DOHH2 (cell line): Measurements from ENCODE around the gene HK1.

Experiments
- H3F3A ChIP-seq: fragments of 200-600 bp; sonication (generic), shearing (Covaris generic); 2 replicates; pipeline ENCODE4 v1.6.0; 2016; ENCODE audit warnings: antibody characterized with exemption, mild to moderate bottlenecking; ENCODE audit not compliant: control insufficient read depth, insufficient read depth
- H3K27ac ChIP-seq: fragments of 200-600 bp; sonication (generic); 2 replicates; pipeline ENCODE4 v1.5.1; 2014; ENCODE audit warnings: low read depth, mild to moderate bottlenecking, low read length, moderate library complexity
- H3K27me3 ChIP-seq: fragments of 200-600 bp; sonication (generic); 2 replicates; pipeline ENCODE4 v1.6.1; 2014; ENCODE audit warnings: mild to moderate bottlenecking, low read length, mixed read lengths; ENCODE audit not compliant: control insufficient read depth
- H3K36me3 ChIP-seq: fragments of 200-600 bp; sonication (generic); 2 replicates; pipeline ENCODE4 v1.6.1; 2014; ENCODE audit warnings: mild to moderate bottlenecking, low read length, moderate library complexity, mixed read lengths; ENCODE audit not compliant: control insufficient read depth
- H3K4me1 ChIP-seq: fragments of 200-600 bp; sonication (generic); 2 replicates; pipeline ENCODE4 v1.6.1; 2014; ENCODE audit warnings: mild to moderate bottlenecking, low read length, mixed read lengths; ENCODE audit not compliant: control insufficient read depth
- H3K4me2 ChIP-seq: fragments of 200-600 bp; sonication (generic); 2 replicates; pipeline ENCODE4 v1.6.0; 2014; ENCODE audit warnings: mild to moderate bottlenecking, low read length, moderate library complexity
- H3K4me3 ChIP-seq: fragments of 200-600 bp; sonication (generic); 2 replicates; pipeline ENCODE4 v1.5.1; 2014; ENCODE audit warnings: mild to moderate bottlenecking, low read length, mixed read lengths
- H3K79me2 ChIP-seq: fragments of 200-600 bp; sonication (generic); 2 replicates; pipeline ENCODE4 v1.6.1; 2014; ENCODE audit warnings: mild to moderate bottlenecking, low read length, mixed read lengths; ENCODE audit not compliant: control insufficient read depth
- H3K9me2 ChIP-seq: fragments of 200-600 bp; sonication (generic); replicated peaks from 2 replicates; pipeline ENCODE4 v1.6.1; 2014; ENCODE audit warnings: mild to moderate bottlenecking, low read length, mixed read lengths; ENCODE audit not compliant: control insufficient read depth
- H3K9me3 ChIP-seq: fragments of 200-600 bp; sonication (generic); 2 replicates; pipeline ENCODE4 v1.6.1; 2014; ENCODE audit warnings: antibody characterized with exemption, low read length, mixed read lengths; ENCODE audit not compliant: control insufficient read depth, insufficient read depth
- H4K20me1 ChIP-seq: fragments of 200-600 bp; sonication (generic); 2 replicates; pipeline ENCODE4 v1.6.0; 2014; ENCODE audit warnings: low read depth, mild to moderate bottlenecking, antibody characterized with exemption, low read length, moderate library complexity; ENCODE audit not compliant: control insufficient read depth, insufficient read depth
- EZH2phosphoT487 ChIP-seq: fragments of 200-600 bp; sonication (generic); IDR thresholded peaks from 2 replicates; pipeline ENCODE4 v1.6.1; 2017; ENCODE audit warnings: borderline replicate concordance, mild to moderate bottlenecking, antibody characterized with exemption, low read length, moderate library complexity, mixed read lengths
- TF ChIP-seq, protein P1 (sequence below): fragments of 200-600 bp; sonication (generic); IDR thresholded peaks from one replicate; pipeline ENCODE4 v1.5.1; 2014; ENCODE audit warnings: antibody characterized with exemption, mild to moderate bottlenecking, low read depth, low read length; ENCODE audit not compliant: poor library complexity, severe bottlenecking

Gene HK1

DNA sequence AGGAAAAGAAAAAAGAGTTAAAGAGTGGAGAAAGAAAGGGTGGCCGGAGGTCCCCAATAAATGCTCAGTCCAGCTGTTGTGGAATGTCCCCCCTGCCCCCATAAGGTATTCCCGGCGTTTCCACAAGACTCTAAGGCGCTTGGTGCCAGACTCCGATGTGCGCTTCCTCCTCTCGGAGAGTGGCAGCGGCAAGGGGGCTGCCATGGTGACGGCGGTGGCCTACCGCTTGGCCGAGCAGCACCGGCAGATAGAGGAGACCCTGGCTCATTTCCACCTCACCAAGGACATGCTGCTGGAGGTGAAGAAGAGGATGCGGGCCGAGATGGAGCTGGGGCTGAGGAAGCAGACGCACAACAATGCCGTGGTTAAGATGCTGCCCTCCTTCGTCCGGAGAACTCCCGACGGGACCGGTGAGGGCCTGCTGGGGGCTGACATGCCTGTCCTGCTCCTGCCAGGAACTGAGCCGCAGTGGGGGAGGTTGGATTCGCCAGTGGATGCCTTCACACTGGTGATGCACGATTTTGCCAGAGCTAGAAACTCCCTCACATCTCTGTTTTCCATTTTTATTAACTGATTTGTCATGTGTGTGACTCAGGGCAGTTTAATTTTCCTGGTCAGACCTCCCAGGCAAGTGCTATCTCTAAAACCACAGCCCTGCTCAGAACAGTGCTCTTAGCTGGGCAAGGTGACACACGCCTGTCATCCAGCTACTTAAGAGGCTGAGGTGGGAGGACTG lies 104.3 kb downstream of the HK1 start:
- H3K4me1 ChIP-seq: peaks cover 6% of the 10 kb centered on the region
- no peak overlapping the region for H3K27ac ChIP-seq
- H3K9me2 ChIP-seq: no peaks in the 10 kb centered on the region
- no peak overlapping the region for H3K4me3 ChIP-seq
- TF ChIP-seq EZH2phosphoT487: no peak
- TF ChIP-seq, protein P1, sequence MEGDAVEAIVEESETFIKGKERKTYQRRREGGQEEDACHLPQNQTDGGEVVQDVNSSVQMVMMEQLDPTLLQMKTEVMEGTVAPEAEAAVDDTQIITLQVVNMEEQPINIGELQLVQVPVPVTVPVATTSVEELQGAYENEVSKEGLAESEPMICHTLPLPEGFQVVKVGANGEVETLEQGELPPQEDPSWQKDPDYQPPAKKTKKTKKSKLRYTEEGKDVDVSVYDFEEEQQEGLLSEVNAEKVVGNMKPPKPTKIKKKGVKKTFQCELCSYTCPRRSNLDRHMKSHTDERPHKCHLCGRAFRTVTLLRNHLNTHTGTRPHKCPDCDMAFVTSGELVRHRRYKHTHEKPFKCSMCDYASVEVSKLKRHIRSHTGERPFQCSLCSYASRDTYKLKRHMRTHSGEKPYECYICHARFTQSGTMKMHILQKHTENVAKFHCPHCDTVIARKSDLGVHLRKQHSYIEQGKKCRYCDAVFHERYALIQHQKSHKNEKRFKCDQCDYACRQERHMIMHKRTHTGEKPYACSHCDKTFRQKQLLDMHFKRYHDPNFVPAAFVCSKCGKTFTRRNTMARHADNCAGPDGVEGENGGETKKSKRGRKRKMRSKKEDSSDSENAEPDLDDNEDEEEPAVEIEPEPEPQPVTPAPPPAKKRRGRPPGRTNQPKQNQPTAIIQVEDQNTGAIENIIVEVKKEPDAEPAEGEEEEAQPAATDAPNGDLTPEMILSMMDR: no peak
- no peaks in the 10 kb centered on the region for H3K27me3 ChIP-seq
- H3K4me2 ChIP-seq: no peak overlapping the region
- no peaks in the 10 kb centered on the region for H4K20me1 ChIP-seq
- H3K36me3 ChIP-seq: peaks cover 60% of the 10 kb centered on the region
- 0 out of 2 replicates have a peak, but pooled peaks cover 2% of the 10 kb centered on the region for H3F3A ChIP-seq
- no peaks in the 10 kb centered on the region for H3K9me3 ChIP-seq
- H3K79me2 ChIP-seq: no peaks in the 10 kb centered on the region

DNA sequence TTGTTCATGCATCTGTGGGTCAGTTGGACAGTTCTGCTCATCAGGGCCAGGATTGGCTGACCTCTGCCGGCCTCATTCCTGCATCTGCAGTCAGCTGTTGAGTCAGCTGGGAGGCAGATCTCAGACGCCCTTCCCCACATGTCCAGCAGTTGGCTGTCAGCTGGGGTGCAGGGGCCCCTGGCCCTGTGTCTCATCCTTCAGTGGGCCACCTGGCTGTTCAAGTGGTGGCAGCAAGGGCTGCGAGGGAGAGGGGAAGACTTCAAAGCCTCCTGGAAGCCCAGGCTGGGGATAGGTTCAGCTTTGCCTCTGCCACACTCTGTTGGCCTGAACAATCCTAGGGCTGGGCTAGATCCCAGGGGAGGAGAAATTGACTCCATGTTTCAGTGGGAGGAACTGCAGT lies 105.3 kb downstream of the HK1 start:
- Histone ChIP-seq H3K9me3 (no peaks in the 10 kb centered on the region), H3K27ac (no peak overlapping the region), H3F3A (no peaks in the 10 kb centered on the region), H3K27me3 (no peaks in the 10 kb centered on the region), H3K4me1 (no peaks in the 10 kb centered on the region), H3K9me2 (no peaks in the 10 kb centered on the region), H4K20me1 (no peaks in the 10 kb centered on the region), H3K79me2 (no peaks in the 10 kb centered on the region), H3K4me2 (no peak overlapping the region), H3K4me3 (no peak overlapping the region), H3K36me3 (peaks cover 62% of the 10 kb centered on the region)
- TF ChIP-seq, protein P1: no peak
- no peak for TF ChIP-seq EZH2phosphoT487

GRCh38 chr10:69384320-69384719 lies 106.0 kb downstream of the HK1 start:
- no peak overlapping the region for H3K4me3 ChIP-seq
- H3K9me3 ChIP-seq: no peaks in the 10 kb centered on the region
- H3K36me3 ChIP-seq: peaks cover 66% of the 10 kb centered on the region
- H3K9me2 ChIP-seq: no peaks in the 10 kb centered on the region
- H3F3A ChIP-seq: no peaks in the 10 kb centered on the region
- TF ChIP-seq, protein P1: no peak
- H3K27me3 ChIP-seq: no peaks in the 10 kb centered on the region
- H3K4me1 ChIP-seq: no peaks in the 10 kb centered on the region
- H3K27ac ChIP-seq: no peak overlapping the region
- no peak overlapping the region for H3K4me2 ChIP-seq
- H3K79me2 ChIP-seq: no peaks in the 10 kb centered on the region
- no peaks in the 10 kb centered on the region for H4K20me1 ChIP-seq
